Spinal cord (tissue), 10 donors: ENCODE measurements around the gene EVC. TPM values are rescaled to one million over a fixed set of nuclear protein-coding genes. Genes with fewer than 3 reads are reported as not detected.

Source experiments
- DNase-seq, 6 donors: peaks; one replicate each; pipeline versions ENCODE4 v3.0.0 to v3.0.0-alpha.2; 2013 to 2015; ENCODE audit warnings: low spot score in 6 of 6, low read depth in 4 of 6
- H3K27ac ChIP-seq: one replicate; pipeline ENCODE4 v1.5.1; 2013; ENCODE audit warnings: low read depth, low read length, control low read depth
- H3K27me3 ChIP-seq: one replicate; pipeline ENCODE4 v1.6.1; 2013; ENCODE audit warnings: low read length; ENCODE audit not compliant: control insufficient read depth, insufficient read depth
- H3K36me3 ChIP-seq: one replicate; pipeline ENCODE4 v1.6.1; 2013; ENCODE audit warnings: low read length; ENCODE audit not compliant: control insufficient read depth, insufficient read depth
- H3K4me1 ChIP-seq: one replicate; pipeline ENCODE4 v1.6.1; 2013; ENCODE audit warnings: low read length; ENCODE audit not compliant: control insufficient read depth, insufficient read depth
- H3K4me3 ChIP-seq: one replicate; pipeline ENCODE4 v1.5.1; 2013; ENCODE audit warnings: low read depth, low read length, control low read depth
- H3K9me3 ChIP-seq: one replicate; pipeline ENCODE4 v1.6.1; 2013; ENCODE audit warnings: low read length; ENCODE audit not compliant: control insufficient read depth, insufficient read depth
- WGBS: methylation state at CpG from one replicate; pipeline ENCODE4 v1.1.5; 2013; ENCODE audit warnings: missing lambda C conversion rate; ENCODE audit not compliant: insufficient coverage; 5-methylcytosine and 5-hydroxymethylcytosine counted together
- polyA plus RNA-seq, 2 donors: library from polyadenylated mRNA; unstranded; fragments of 120-200 nt; gene quantifications; one replicate each; pipeline ENCODE4 v1.2.1, GENCODE V29; 2013; ENCODE audit not compliant: insufficient read length in 2 of 2
- total RNA-seq, 2 donors: library from RNA; depleted of rRNA in 1 of 2; stranded (reverse); fragments of 120-200 nt in 1 of 2; fragments of >200 nt in 1 of 2; gene quantifications; one replicate each; pipeline versions ENCODE4 v1.2.3 to v1.2.4, GENCODE V29; 2013 to 2014
- donor health status: healthy.

The EVC gene
- total and polyA plus RNA-seq, 4 donors: 9.9 to 20.8 (median 10.5) TPM

GRCh38 chr4:5822619-5823018 is 111.6 kb downstream of the EVC start:
- Histone ChIP-seq H3K36me3 (peaks cover 71% of the 10 kb centered on the region), H3K27me3 (no peaks in the 10 kb centered on the region), H3K4me3 (no peak overlapping the region), H3K9me3 (no peaks in the 10 kb centered on the region), H3K27ac (no peak overlapping the region), H3K4me1 (no peaks in the 10 kb centered on the region)
- WGBS: 85% methylated on average over 3 of the region's 5 CpGs
- no peak for DNase-seq

GRCh38 chr4:5823542-5824211 is 112.7 kb downstream of the EVC start:
- H3K27me3 ChIP-seq: no peaks in the 10 kb centered on the region
- H3K4me1 ChIP-seq: peaks cover 4% of the 10 kb centered on the region
- H3K9me3 ChIP-seq: no peaks in the 10 kb centered on the region
- H3K4me3 ChIP-seq: no peak overlapping the region
- peak in 1 of 6 donors; percentile 40 for DNase-seq
- 85% methylated on average over 6 of the region's 10 CpGs for WGBS
- peaks cover 75% of the 10 kb centered on the region for H3K36me3 ChIP-seq
- no peak overlapping the region for H3K27ac ChIP-seq

- peaks cover 70% of the 10 kb centered on the region for H3K36me3 ChIP-seq
- WGBS: no CpG with 5 or more reads among the region's 7 CpGs
- DNase-seq: no peak
- H3K27ac ChIP-seq: no peak overlapping the region
- no peaks in the 10 kb centered on the region for H3K9me3 ChIP-seq
- H3K4me1 ChIP-seq: peaks cover 4% of the 10 kb centered on the region
- no peak overlapping the region for H3K4me3 ChIP-seq
- H3K27me3 ChIP-seq: no peaks in the 10 kb centered on the region
These were observed 113.2 kb downstream of the EVC start for GRCh38 chr4:5824227-5824626.

GRCh38 chr4:5824635-5825034 is 113.6 kb downstream of the EVC start:
- H3K36me3 ChIP-seq: peaks cover 67% of the 10 kb centered on the region
- H3K4me1 ChIP-seq: peaks cover 4% of the 10 kb centered on the region
- no peak overlapping the region for H3K27ac ChIP-seq
- 69% methylated on average over 5 of the region's 6 CpGs for WGBS
- H3K9me3 ChIP-seq: no peaks in the 10 kb centered on the region
- DNase-seq: peak in 2 of 6 donors; percentile 33 to 71
- no peak overlapping the region for H3K4me3 ChIP-seq
- no peaks in the 10 kb centered on the region for H3K27me3 ChIP-seq

GRCh38 chr4:5825321-5826041 is 114.5 kb downstream of the EVC start:
- Histone ChIP-seq H3K4me3 (no peak overlapping the region), H3K4me1 (peaks cover 4% of the 10 kb centered on the region), H3K27me3 (no peaks in the 10 kb centered on the region), H3K36me3 (peaks cover 66% of the 10 kb centered on the region), H3K9me3 (no peaks in the 10 kb centered on the region), H3K27ac (no peak overlapping the region)
- DNase-seq: no peak
- 99% methylated on average over 14 of the region's 19 CpGs for WGBS

GRCh38 chr4:5826437-5827107 is 115.6 kb downstream of the EVC start:
- no peaks in the 10 kb centered on the region for H3K9me3 ChIP-seq
- no peak overlapping the region for H3K4me3 ChIP-seq
- no peak overlapping the region for H3K27ac ChIP-seq
- no peaks in the 10 kb centered on the region for H3K27me3 ChIP-seq
- DNase-seq: no peak
- peaks cover 4% of the 10 kb centered on the region for H3K4me1 ChIP-seq
- H3K36me3 ChIP-seq: peaks cover 63% of the 10 kb centered on the region
- WGBS: 88% methylated on average over 5 of the region's 5 CpGs

GRCh38 chr4:5827108-5828004 is 116.4 kb downstream of the EVC start:
- 88% methylated on average over 15 of the region's 19 CpGs for WGBS
- H3K4me1 ChIP-seq: peaks cover 4% of the 10 kb centered on the region
- no peak overlapping the region for H3K4me3 ChIP-seq
- DNase-seq: no peak
- no peaks in the 10 kb centered on the region for H3K9me3 ChIP-seq
- peaks cover 56% of the 10 kb centered on the region for H3K36me3 ChIP-seq
- H3K27ac ChIP-seq: no peak overlapping the region
- H3K27me3 ChIP-seq: no peaks in the 10 kb centered on the region

GRCh38 chr4:5828005-5828391 is 117.0 kb downstream of the EVC start:
- Histone ChIP-seq H3K4me1 (peaks cover 4% of the 10 kb centered on the region), H3K4me3 (no peak overlapping the region), H3K27me3 (no peaks in the 10 kb centered on the region), H3K27ac (no peak overlapping the region), H3K9me3 (no peaks in the 10 kb centered on the region), H3K36me3 (peaks cover 57% of the 10 kb centered on the region)
- 89% methylated on average over 11 of the region's 11 CpGs for WGBS
- no peak for DNase-seq

- Histone ChIP-seq H3K4me1 (peaks cover 10% of the 10 kb centered on the region), H3K27me3 (no peaks in the 10 kb centered on the region), H3K4me3 (no peak overlapping the region), H3K36me3 (peaks cover 77% of the 10 kb centered on the region), H3K27ac (no peak overlapping the region), H3K9me3 (no peaks in the 10 kb centered on the region)
- DNase-seq: no peak
- WGBS: 44% methylated on average over 3 of the region's 3 CpGs
These were observed 125.9 kb downstream of the EVC start for GRCh38 chr4:5836943-5837342.
